SK-N-SH (cell line): ENCODE data around the gene SLC22A5. TPM values are rescaled to one million over a fixed set of nuclear protein-coding genes. Genes with fewer than 3 reads are reported as not detected.
"Not testable (repeated sequence)": the region's sequence is repeated elsewhere in the genome, so short reads cannot be mapped to it uniquely, and the experiment has no call there.

Experiments
- CTCF ChIA-PET: fragments of 300-600, 350-600 bp; formaldehyde crosslinking; extraction: SDS; loops from one replicate; lab custom pipeline; 2021; lab: Yijun Ruan, JAX
- POLR2A ChIA-PET: fragments of 350-600 bp; sonication (Branson Sonifier 250); formaldehyde crosslinking; extraction: SDS; loops from one replicate; lab custom pipeline; 2020; ENCODE audit warnings: antibody characterized with exemption, inconsistent platforms; lab: Yijun Ruan, JAX
- DNase-seq: peaks from one replicate; pipeline ENCODE4 v3.0.0; 2012
- H2AFZ ChIP-seq: fragments of 200-600 bp; sonication (generic); 2 replicates; pipeline ENCODE4 v1.8.1; 2016; ENCODE audit warnings: antibody characterized with exemption, mild to moderate bottlenecking, low read depth
- H3F3A ChIP-seq: fragments of 200-600 bp; sonication (generic); replicated peaks from 2 replicates; pipeline ENCODE3; 2016; ENCODE audit warnings: antibody characterized with exemption, mild to moderate bottlenecking; ENCODE audit not compliant: insufficient read depth
- H3K27ac ChIP-seq, 2 experiments: fragments of 200-500 bp in 1 of 2; fragments of 200-600 bp in 1 of 2; sonication (Bioruptor generic) in 1 of 2; sonication (generic), shearing (Covaris generic) in 1 of 2; 2 replicates each; pipeline versions ENCODE4 v1.5.1 to v1.6.1; 2014 to 2016; ENCODE audit warnings: low read depth in 2 of 2, inconsistent platforms in 1 of 2, low read length in 1 of 2, mild to moderate bottlenecking in 1 of 2, mixed read lengths in 1 of 2
- H3K27me3 ChIP-seq: fragments of 200-600 bp; sonication (generic), shearing (Covaris generic); 2 replicates; pipeline ENCODE4 v1.6.1; 2016; ENCODE audit warnings: mixed run types; ENCODE audit not compliant: insufficient read depth
- H3K36me3 ChIP-seq, 2 experiments: fragments of 200-500 bp in 1 of 2; fragments of 200-600 bp in 1 of 2; sonication (Bioruptor generic) in 1 of 2; sonication (generic) in 1 of 2; replicated peaks in 1 of 2; 2 replicates each; pipeline versions ENCODE3 to v1.5.1; 2014 to 2016; ENCODE audit warnings: low read length in 1 of 2, mild to moderate bottlenecking in 1 of 2; ENCODE audit not compliant: insufficient read depth in 2 of 2, control insufficient read depth in 1 of 2
- H3K4me1 ChIP-seq, 2 experiments: fragments of 200-500 bp in 1 of 2; fragments of 200-600 bp in 1 of 2; sonication (Bioruptor generic) in 1 of 2; sonication (generic), shearing (Covaris generic) in 1 of 2; 2 replicates each; pipeline versions ENCODE4 v1.5.1 to v1.6.1; 2014 to 2016; ENCODE audit warnings: low read depth in 1 of 2, low read length in 1 of 2, mixed run types in 1 of 2; ENCODE audit not compliant: insufficient read depth in 2 of 2, control insufficient read depth in 1 of 2
- H3K4me2 ChIP-seq: fragments of 200-600 bp; sonication (generic), shearing (Covaris generic); 2 replicates; pipeline ENCODE4 v1.6.1; 2017; ENCODE audit warnings: mixed run types
- H3K4me3 ChIP-seq, 2 experiments: fragments of 200-500 bp in 1 of 2; fragments of 200-600 bp in 1 of 2; sonication (Bioruptor generic) in 1 of 2; sonication (generic), shearing (Covaris generic) in 1 of 2; 2 replicates each; pipeline versions ENCODE4 v1.5.1 to v1.8.1; 2014 to 2016; ENCODE audit warnings: low read depth in 2 of 2, inconsistent platforms in 1 of 2, low read length in 1 of 2, mild to moderate bottlenecking in 1 of 2, mixed read lengths in 1 of 2, moderate library complexity in 1 of 2
- H3K79me2 ChIP-seq: fragments of 200-600 bp; sonication (generic); 2 replicates; pipeline ENCODE4 v1.8.1; 2017; ENCODE audit warnings: mild to moderate bottlenecking; ENCODE audit not compliant: insufficient read depth
- H3K9ac ChIP-seq: fragments of 200-600 bp; sonication (generic); 2 replicates; pipeline ENCODE4 v1.6.1; 2017; ENCODE audit warnings: mixed run types
- H3K9me2 ChIP-seq: fragments of 200-600 bp; sonication (generic); 2 replicates; pipeline ENCODE4 v1.6.1; 2017; ENCODE audit warnings: mixed run types
- H3K9me3 ChIP-seq: fragments of 200-600 bp; sonication (generic); 2 replicates; pipeline ENCODE4 v1.6.1; 2017; ENCODE audit warnings: mixed run types, mild to moderate bottlenecking, moderate library complexity
- H4K20me1 ChIP-seq: fragments of 200-600 bp; sonication (generic); 2 replicates; pipeline ENCODE4 v1.6.1; 2017; ENCODE audit warnings: mild to moderate bottlenecking, mixed run types; ENCODE audit not compliant: insufficient read depth
- ELF1 ChIP-seq: IDR thresholded peaks from 2 replicates; pipeline ENCODE4 v1.4.0; 2012
- FOXJ3 ChIP-seq: sonication (generic); formaldehyde crosslinking; IDR thresholded peaks from 2 replicates; pipeline ENCODE4 v1.5.1; 2020; ENCODE audit warnings: mild to moderate bottlenecking, missing genetic modification reagents
- FOXM1 ChIP-seq: IDR thresholded peaks from 2 replicates; pipeline ENCODE4 v1.4.0; 2012; ENCODE audit warnings: low read depth, mild to moderate bottlenecking
- NRF1 ChIP-seq: IDR thresholded peaks from 2 replicates; pipeline ENCODE4 v1.6.1; 2012; ENCODE audit warnings: low read depth, mild to moderate bottlenecking, low read length
- SMC3 ChIP-seq: IDR thresholded peaks from 2 replicates; pipeline ENCODE4 v1.6.1; 2012; ENCODE audit warnings: low read depth, low read length, improper control_type of control experiment
- TAF1 ChIP-seq: IDR thresholded peaks from 2 replicates; pipeline ENCODE4 v1.6.1; 2012; ENCODE audit warnings: low read depth, mild to moderate bottlenecking, low read length, moderate library complexity, borderline replicate concordance
- WGBS: methylation state at CpG from one replicate; pipeline ENCODE4 v1.1.6; 2017; ENCODE audit warnings: low lambda C conversion rate; 5-methylcytosine and 5-hydroxymethylcytosine counted together
- polyA plus RNA-seq, 3 experiments: library from polyadenylated mRNA; depleted of rRNA; stranded (reverse); fragments of >200 nt; gene quantifications; 2 replicates each; pipeline ENCODE4 v1.2.3, GENCODE V29; 2012
- TF ChIP-seq, protein P1 (sequence below): fragments of 150-350 bp; IDR thresholded peaks from 2 replicates; pipeline ENCODE4 v1.6.1; 2017; ENCODE audit warnings: antibody characterized with exemption, low read length, low read depth, borderline replicate concordance

Gene SLC22A5
- polyA plus RNA-seq, 1 of the 3 experiments (the other 2 are of a cell fraction) = 8.3 TPM

DNA sequence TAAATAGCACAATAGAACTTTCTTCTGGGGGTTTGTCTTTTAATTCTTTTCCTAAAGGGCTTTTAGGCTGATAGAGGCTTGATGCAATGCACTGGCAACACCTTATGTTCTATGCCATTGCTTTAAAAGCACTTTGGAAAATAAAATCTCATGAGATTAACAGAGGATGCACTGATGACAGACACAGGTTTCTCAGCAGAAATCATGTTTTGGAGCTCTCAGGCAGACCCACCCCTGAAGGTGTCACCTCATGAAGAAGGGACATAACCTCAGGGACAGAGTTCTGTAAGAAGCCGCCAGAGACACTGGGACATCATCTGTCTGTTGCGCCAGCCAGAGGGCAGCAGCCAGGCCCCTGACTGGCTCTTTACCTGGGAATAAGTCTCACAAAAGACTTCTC is 27.7 kb downstream of the SLC22A5 start:
- Histone ChIP-seq H3K27me3 (no peaks in the 10 kb centered on the region; the same call in 1 of the 2 replicates), H3K79me2 (no peaks in the 10 kb centered on the region), H3K4me1 (no peaks in the 10 kb centered on the region), H3K9me3 (no peaks in the 10 kb centered on the region), H3K27ac (no peak overlapping the region), H3F3A (no peaks in the 10 kb centered on the region), H3K4me3 (no peak overlapping the region), H3K9ac (no peak overlapping the region), H4K20me1 (no peaks in the 10 kb centered on the region), H3K36me3 (peaks cover 7 to 28% of the 10 kb centered on the region in 2 experiments), H3K9me2 (no peaks in the 10 kb centered on the region)
- DNase-seq = no peak
- WGBS = 92% methylated on average over 2 of the region's 2 CpGs
- no peak for TF ChIP-seq TAF1
- no peak for TF ChIP-seq FOXJ3
- no peak for TF ChIP-seq ELF1
- no peak for TF ChIP-seq SMC3
- TF ChIP-seq FOXM1 = no peak
- TF ChIP-seq, protein P1, sequence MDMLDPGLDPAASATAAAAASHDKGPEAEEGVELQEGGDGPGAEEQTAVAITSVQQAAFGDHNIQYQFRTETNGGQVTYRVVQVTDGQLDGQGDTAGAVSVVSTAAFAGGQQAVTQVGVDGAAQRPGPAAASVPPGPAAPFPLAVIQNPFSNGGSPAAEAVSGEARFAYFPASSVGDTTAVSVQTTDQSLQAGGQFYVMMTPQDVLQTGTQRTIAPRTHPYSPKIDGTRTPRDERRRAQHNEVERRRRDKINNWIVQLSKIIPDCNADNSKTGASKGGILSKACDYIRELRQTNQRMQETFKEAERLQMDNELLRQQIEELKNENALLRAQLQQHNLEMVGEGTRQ = no peak
- TF ChIP-seq NRF1 = no peak
- TF ChIP-seq, all 33 proteins: peak for 0
- CTCF ChIA-PET = interaction anchor here (2.5 kb wide), 1 partner anchor 103 kb away, joined by 9 read pairs; no protein-coding TSS in a partner anchor
- H2AFZ ChIP-seq = no peak overlapping the region
- POLR2A ChIA-PET = no interaction called here
- no peak overlapping the region for H3K4me2 ChIP-seq

DNA sequence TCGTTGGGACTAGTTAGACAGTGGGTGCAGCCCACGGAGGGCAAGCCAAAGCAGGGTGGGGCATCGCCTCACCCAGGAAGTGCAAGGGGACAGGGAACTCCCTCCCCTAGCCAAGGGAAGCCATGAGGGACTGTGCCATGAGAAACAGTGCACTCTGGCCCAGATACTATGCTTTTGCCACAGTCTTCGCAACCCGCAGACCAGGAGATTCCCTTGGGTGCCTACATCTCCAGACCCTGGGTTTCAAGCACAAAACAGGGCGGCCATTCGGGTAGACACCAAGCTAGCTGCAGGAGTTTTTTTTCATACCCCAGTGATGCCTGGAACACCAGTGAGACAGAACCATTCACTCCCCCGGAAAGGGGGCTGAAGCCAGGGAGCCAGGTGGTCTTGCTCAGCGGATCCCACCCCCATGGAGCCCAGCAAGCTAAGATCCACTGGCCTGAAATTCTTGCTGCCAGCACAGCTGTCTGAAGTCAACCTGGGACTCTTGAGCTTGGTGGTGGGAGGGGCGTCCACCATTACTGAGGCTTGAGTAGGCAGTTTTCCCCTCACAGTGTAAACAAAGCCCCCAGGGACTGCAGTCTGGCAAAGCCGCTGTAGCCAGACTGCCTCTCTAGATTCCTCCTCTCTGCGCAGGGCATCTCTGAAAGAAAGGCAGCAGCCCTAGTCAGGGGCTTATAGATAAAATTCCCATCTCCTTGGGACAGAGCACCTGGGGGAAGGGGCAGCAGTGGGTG is 28.6 kb downstream of the SLC22A5 start:
- H3K9me3 ChIP-seq, H4K20me1 ChIP-seq, H3F3A ChIP-seq, H3K4me3 ChIP-seq, H3K4me1 ChIP-seq, DNase-seq, H3K79me2 ChIP-seq, POLR2A ChIA-PET, H3K4me2 ChIP-seq, H3K27ac ChIP-seq, H3K27me3 ChIP-seq, H3K9ac ChIP-seq, H3K9me2 ChIP-seq, H2AFZ ChIP-seq: not testable (repeated sequence)
- CTCF ChIA-PET = interaction anchor here (2.5 kb wide), 1 partner anchor 103 kb away, joined by 9 read pairs; no protein-coding TSS in a partner anchor
- H3K36me3 ChIP-seq = peaks cover 7 to 20% of the 10 kb centered on the region in 2 experiments
- WGBS = 93% methylated on average over 5 of the region's 12 CpGs

DNA sequence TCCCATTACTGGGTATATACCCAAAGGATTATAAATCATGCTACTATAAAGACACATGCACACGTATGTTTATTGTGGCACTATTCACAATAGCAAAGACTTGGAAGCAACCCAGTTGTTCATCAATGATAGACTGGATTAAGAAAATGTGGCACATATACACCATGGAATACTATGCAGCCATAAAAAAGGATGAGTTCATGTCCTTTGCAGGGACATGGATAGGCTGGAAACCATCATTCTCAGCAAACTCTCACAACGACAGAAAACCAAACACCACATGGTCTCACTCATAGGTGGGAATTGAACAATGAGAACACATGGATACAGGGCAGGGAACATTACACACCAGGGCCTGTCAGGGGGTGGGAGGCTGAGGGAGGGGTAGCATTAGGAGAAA is 34.5 kb downstream of the SLC22A5 start:
- H3K4me3 ChIP-seq, DNase-seq, H3K36me3 ChIP-seq, H3F3A ChIP-seq, H2AFZ ChIP-seq, CTCF ChIA-PET, H3K4me1 ChIP-seq, H3K4me2 ChIP-seq, H3K79me2 ChIP-seq, H3K9me3 ChIP-seq, H3K9me2 ChIP-seq, H3K27me3 ChIP-seq, H3K9ac ChIP-seq, H3K27ac ChIP-seq, H4K20me1 ChIP-seq: not testable (repeated sequence)
- 54% methylated on average over 2 of the region's 2 CpGs for WGBS
- POLR2A ChIA-PET = interaction anchor here (0.7 kb wide), 1 partner anchor 60 kb away, joined by 4 read pairs; no protein-coding TSS in a partner anchor
